T-helper 2 cell treated with Interferon-gamma antibody and Interleukin-4, amounts not matched to agents 5 μg/mL and 100 μg/mL, for 36 hours (primary cell): Measurements from ENCODE around the gene ACTR6.
"Not testable (repeated sequence)": the region's sequence is repeated elsewhere in the genome, so short reads cannot be mapped to it uniquely, and the experiment has no call there.

Experiments
- DNase-seq: peaks from one replicate; pipeline ENCODE4 v3.0.0; 2021; ENCODE audit warnings: low spot score
- H3K27ac Mint-ChIP-seq: one replicate; pipeline ENCODE4 v1.8.0; 2021; ENCODE audit warnings: mild to moderate bottlenecking, mixed read lengths
- H3K27me3 Mint-ChIP-seq: one replicate; pipeline ENCODE4 v1.8.0; 2021; ENCODE audit warnings: low read depth, mixed read lengths
- H3K36me3 Mint-ChIP-seq: one replicate; pipeline ENCODE4 v1.8.0; 2021; ENCODE audit warnings: low read depth, mixed read lengths
- H3K4me1 Mint-ChIP-seq: one replicate; pipeline ENCODE4 v1.8.0; 2021; ENCODE audit warnings: low read depth, mixed read lengths
- H3K4me3 Mint-ChIP-seq: one replicate; pipeline ENCODE4 v1.8.0; 2022; ENCODE audit warnings: mild to moderate bottlenecking, moderate library complexity, mixed read lengths
- H3K9me3 Mint-ChIP-seq: one replicate; pipeline ENCODE4 v1.8.0; 2021; ENCODE audit warnings: mixed read lengths

The ACTR6 gene

DNA sequence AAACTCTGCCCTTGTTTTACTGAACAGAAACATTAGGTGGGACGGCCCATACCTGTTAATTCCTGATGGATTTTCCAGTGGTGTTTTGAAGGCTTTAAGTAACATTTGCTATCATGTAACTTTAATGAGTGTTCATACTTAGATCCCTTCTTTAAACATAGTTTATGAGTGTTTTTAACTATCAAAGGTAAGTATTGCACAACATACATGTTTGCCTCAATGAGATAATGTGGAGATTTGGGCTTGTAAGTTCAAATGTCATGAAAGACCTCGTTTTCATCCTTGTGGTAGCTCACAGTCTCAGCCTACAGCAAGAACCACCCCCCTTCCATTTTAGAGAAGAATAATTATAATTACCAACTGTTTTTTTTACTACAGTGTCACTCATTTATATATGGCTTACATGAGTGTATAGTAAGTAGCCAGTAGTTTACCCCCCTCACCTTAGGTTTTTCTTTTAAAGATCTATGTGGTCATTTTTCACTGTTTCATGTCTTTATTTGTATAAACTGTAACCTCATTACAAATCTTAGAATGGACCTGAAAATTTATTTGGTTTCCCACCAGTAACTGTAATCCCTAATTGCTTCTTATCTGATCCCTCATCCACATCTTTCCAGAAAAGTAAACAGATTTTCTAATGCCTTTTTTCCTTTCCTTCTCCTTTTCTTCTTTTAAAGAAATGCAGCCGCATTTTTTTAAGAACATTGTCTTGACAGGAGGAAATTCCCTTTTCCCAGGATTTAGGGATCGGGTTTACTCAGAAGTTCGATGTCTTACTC lies 18.9 kb downstream of the ACTR6 start:
- Mint-ChIP-seq H3K4me1 (peaks cover 2% of the 10 kb centered on the region), H3K9me3 (no peaks in the 10 kb centered on the region), H3K36me3 (peaks cover 24% of the 10 kb centered on the region), H3K27ac (no peak overlapping the region), H3K4me3 (no peak overlapping the region), H3K27me3 (no peaks in the 10 kb centered on the region)
- DNase-seq = no peak

- Mint-ChIP-seq H3K27me3 (no peaks in the 10 kb centered on the region), H3K4me3 (no peak overlapping the region), H3K36me3 (peaks cover 21% of the 10 kb centered on the region)
Measured at GRCh38 chr12:100221523-100221922, 20.9 kb downstream of the ACTR6 start.

GRCh38 chr12:100222173-100222572 lies 21.6 kb downstream of the ACTR6 start:
- not testable (repeated sequence) for DNase-seq, H3K27ac Mint-ChIP-seq, H3K9me3 Mint-ChIP-seq, H3K4me3 Mint-ChIP-seq, H3K4me1 Mint-ChIP-seq, H3K27me3 Mint-ChIP-seq
- H3K36me3 Mint-ChIP-seq = peaks cover 21% of the 10 kb centered on the region

More at GRCh38 chr12:100221523-100221922, 20.9 kb downstream of the ACTR6 start:
- no peak overlapping the region for H3K27ac Mint-ChIP-seq
- DNase-seq = no peak
- H3K9me3 Mint-ChIP-seq = no peaks in the 10 kb centered on the region
- no peaks in the 10 kb centered on the region for H3K4me1 Mint-ChIP-seq

DNA sequence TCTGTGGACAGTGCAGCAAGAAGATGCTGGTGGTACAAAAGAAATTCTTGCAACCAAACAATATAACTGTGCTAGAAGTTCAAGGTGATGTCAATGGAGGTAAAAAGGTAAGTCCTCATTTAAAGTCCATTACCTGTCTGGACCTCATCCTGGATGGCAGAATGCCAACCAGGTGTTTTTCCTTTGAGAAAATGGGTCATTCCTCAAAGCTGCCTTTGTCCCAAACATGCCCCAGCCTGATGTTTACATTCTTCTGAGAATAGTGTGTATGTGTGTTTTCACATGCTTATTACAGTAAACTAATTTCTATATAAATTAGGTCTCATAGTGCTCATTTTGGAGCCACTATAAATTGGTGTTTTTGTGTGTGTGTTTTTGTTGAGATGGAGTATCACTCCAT lies 24.9 kb downstream of the ACTR6 start:
- Mint-ChIP-seq H3K27ac (no peak overlapping the region), H3K4me1 (no peaks in the 10 kb centered on the region), H3K9me3 (no peaks in the 10 kb centered on the region), H3K4me3 (no peak overlapping the region), H3K27me3 (no peaks in the 10 kb centered on the region), H3K36me3 (peaks cover 14% of the 10 kb centered on the region)
- no peak for DNase-seq

GRCh38 chr12:100229036-100229635 lies 28.5 kb downstream of the ACTR6 start:
- no peak overlapping the region for H3K27ac Mint-ChIP-seq
- H3K9me3 Mint-ChIP-seq = no peaks in the 10 kb centered on the region
- no peaks in the 10 kb centered on the region for H3K4me1 Mint-ChIP-seq
- no peak for DNase-seq
- no peak overlapping the region for H3K4me3 Mint-ChIP-seq
- H3K27me3 Mint-ChIP-seq = no peaks in the 10 kb centered on the region
- H3K36me3 Mint-ChIP-seq = peaks cover 7% of the 10 kb centered on the region

DNA sequence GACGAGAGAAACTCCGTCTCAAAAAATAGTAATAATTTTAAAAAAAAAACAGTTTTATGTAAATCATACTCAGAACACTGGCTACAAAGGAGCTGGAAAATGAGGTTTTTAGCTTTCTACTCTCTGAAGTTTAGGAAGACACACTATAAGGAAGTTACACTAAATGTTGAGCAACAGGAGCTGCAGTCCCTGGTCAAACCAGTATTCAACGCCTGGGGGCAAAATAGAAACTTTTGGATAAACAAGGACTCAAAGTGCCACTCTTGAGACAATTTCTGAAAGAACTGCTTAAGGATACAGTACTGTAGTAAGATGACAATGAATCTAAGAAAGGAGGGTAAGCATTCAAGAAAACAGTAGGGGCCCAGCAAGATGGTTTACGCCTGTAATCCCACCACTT lies 29.3 kb downstream of the ACTR6 start:
- no peaks in the 10 kb centered on the region for H3K27me3 Mint-ChIP-seq
- H3K27ac Mint-ChIP-seq = no peak overlapping the region
- H3K36me3 Mint-ChIP-seq = peaks cover 5% of the 10 kb centered on the region
- no peak overlapping the region for H3K4me3 Mint-ChIP-seq
- no peak for DNase-seq
- no peaks in the 10 kb centered on the region for H3K9me3 Mint-ChIP-seq
- no peaks in the 10 kb centered on the region for H3K4me1 Mint-ChIP-seq

DNA sequence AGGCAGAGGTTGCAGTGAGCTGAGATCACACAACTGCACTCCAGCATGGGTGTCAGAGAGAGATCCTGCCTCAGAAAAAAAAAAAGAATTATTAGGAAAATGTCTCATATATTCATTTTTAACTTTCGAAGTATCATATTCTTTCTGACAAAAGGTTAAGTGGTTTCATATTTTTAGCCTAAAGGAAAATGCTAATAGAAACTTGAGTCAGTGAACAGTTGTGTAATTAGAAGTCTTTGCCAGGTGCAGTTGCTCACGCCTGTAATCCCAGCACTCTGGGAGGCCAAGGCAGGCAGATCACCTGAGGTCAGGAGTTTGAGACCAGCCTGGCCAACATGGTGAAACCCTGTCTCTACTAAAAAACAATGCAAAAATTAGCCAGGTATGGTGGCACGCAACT lies 31.3 kb downstream of the ACTR6 start:
- not testable (repeated sequence) for H3K4me3 Mint-ChIP-seq, H3K27ac Mint-ChIP-seq, H3K4me1 Mint-ChIP-seq, H3K27me3 Mint-ChIP-seq, H3K36me3 Mint-ChIP-seq, DNase-seq, H3K9me3 Mint-ChIP-seq

GRCh38 chr12:100234166-100234565 lies 33.6 kb downstream of the ACTR6 start:
- Mint-ChIP-seq H3K9me3 (no peaks in the 10 kb centered on the region), H3K36me3 (no peaks in the 10 kb centered on the region), H3K4me1 (no peaks in the 10 kb centered on the region), H3K27ac (no peak overlapping the region), H3K4me3 (no peak overlapping the region), H3K27me3 (no peaks in the 10 kb centered on the region)
- no peak for DNase-seq

GRCh38 chr12:100234591-100235304 lies 34.1 kb downstream of the ACTR6 start:
- no peaks in the 10 kb centered on the region for H3K4me1 Mint-ChIP-seq
- no peaks in the 10 kb centered on the region for H3K9me3 Mint-ChIP-seq
- no peak overlapping the region for H3K4me3 Mint-ChIP-seq
- DNase-seq = no peak
- H3K36me3 Mint-ChIP-seq = no peaks in the 10 kb centered on the region
- H3K27ac Mint-ChIP-seq = no peak overlapping the region
- H3K27me3 Mint-ChIP-seq = no peaks in the 10 kb centered on the region

- Mint-ChIP-seq H3K27me3 (no peaks in the 10 kb centered on the region), H3K27ac (no peak overlapping the region), H3K4me1 (no peaks in the 10 kb centered on the region), H3K9me3 (no peaks in the 10 kb centered on the region), H3K36me3 (no peaks in the 10 kb centered on the region), H3K4me3 (no peak overlapping the region)
- DNase-seq = no peak
Measured at GRCh38 chr12:100238801-100239200, 38.2 kb downstream of the ACTR6 start.

DNA sequence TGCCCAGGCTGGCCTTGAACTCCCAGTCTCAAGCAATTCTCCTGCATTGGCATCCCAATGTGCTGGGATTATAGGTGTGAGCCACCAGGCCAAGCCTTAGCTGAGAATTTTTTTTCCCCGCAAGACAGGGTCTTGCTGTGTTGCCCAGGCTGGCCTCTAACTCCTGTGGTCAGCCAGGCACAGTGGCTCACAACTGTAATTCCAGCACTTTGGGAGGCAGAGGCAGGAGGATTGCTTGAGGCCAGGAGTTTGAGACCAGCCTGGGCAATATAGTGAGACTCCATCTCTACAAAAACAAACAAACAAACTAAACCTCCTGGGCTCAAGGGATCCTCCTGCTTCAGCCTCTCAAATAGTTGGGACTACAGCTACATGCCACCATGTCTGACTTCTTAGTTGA lies 39.0 kb downstream of the ACTR6 start:
- H3K36me3 Mint-ChIP-seq = no peaks in the 10 kb centered on the region

DNA sequence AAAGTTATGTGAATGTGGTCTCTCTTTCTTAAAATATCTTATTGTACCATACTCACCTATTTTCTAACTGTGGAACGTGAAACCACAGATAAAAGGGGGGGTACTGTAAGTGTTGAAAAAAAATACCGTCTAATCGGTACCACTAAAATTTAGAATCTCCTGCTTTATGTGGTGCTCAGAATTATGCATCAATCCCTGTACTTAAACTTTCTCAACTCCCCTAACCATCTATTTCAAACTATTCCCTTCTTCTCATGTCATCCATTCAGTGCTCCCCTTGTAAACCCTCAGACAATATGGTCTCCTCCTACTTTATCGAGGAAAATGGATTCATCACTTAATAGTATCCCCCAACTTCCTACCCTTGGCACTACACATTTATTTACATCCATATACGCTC lies 42.5 kb downstream of the ACTR6 start:
- H3K4me3 Mint-ChIP-seq = no peak overlapping the region
- H3K36me3 Mint-ChIP-seq = no peaks in the 10 kb centered on the region
- no peaks in the 10 kb centered on the region for H3K27me3 Mint-ChIP-seq
- H3K27ac Mint-ChIP-seq = no peak overlapping the region
- H3K9me3 Mint-ChIP-seq = no peaks in the 10 kb centered on the region
- no peak for DNase-seq
- no peaks in the 10 kb centered on the region for H3K4me1 Mint-ChIP-seq

More for the DNA sequence above, 39.0 kb downstream of the ACTR6 start:
- H3K27me3 Mint-ChIP-seq = no peaks in the 10 kb centered on the region
- H3K9me3 Mint-ChIP-seq = no peaks in the 10 kb centered on the region
- H3K4me3 Mint-ChIP-seq = no peak overlapping the region
- H3K27ac Mint-ChIP-seq = no peak overlapping the region
- H3K4me1 Mint-ChIP-seq = no peaks in the 10 kb centered on the region
- DNase-seq = no peak

- no peak overlapping the region for H3K27ac Mint-ChIP-seq
- H3K36me3 Mint-ChIP-seq = no peaks in the 10 kb centered on the region
- no peaks in the 10 kb centered on the region for H3K27me3 Mint-ChIP-seq
- no peaks in the 10 kb centered on the region for H3K9me3 Mint-ChIP-seq
- H3K4me3 Mint-ChIP-seq = no peak overlapping the region
- DNase-seq = no peak
- no peaks in the 10 kb centered on the region for H3K4me1 Mint-ChIP-seq
Measured at GRCh38 chr12:100247765-100248164, 47.1 kb downstream of the ACTR6 start.

DNA sequence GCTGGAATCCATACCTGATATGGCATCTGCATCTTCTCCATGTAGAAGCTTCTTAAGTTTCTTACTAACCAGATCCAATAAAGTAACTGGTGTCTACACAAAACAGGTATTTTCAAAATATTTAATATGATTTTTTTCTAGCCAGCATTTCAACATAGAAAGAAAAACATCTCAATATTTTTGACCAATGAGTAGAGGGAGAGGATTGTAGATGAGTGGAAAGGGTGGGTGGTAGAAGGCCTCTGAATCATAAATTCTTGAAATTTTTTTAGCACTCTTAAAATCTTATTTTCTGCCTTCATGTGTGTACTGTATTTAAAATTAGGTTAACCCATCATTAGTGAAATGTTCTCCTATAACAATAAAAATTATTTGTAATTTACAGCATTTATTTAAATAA lies 48.3 kb downstream of the ACTR6 start:
- Mint-ChIP-seq H3K4me1 (no peaks in the 10 kb centered on the region), H3K9me3 (no peaks in the 10 kb centered on the region), H3K4me3 (no peak overlapping the region), H3K36me3 (no peaks in the 10 kb centered on the region), H3K27ac (no peak overlapping the region), H3K27me3 (no peaks in the 10 kb centered on the region)
- DNase-seq = no peak
